Erythroblast (primary cell): ENCODE measurements around the gene MCTP1.

Experiments
- GATA1 ChIP-seq: IDR thresholded peaks from 2 replicates; pipeline ENCODE4 v1.6.1; 2011; ENCODE audit warnings: low read depth, mild to moderate bottlenecking, control low read depth, low read length, moderate library complexity
- POLR2A ChIP-seq: IDR thresholded peaks from 2 replicates; pipeline ENCODE4 v1.6.1; 2011; ENCODE audit warnings: mild to moderate bottlenecking, low read length

GRCh38 chr5:95256446-95256845 is 28.4 kb downstream of the MCTP1 start:
- TF ChIP-seq POLR2A = no peak
- TF ChIP-seq GATA1 = no peak
